Measurements from ENCODE around the gene POLR3G. TPM values are rescaled to one million over a fixed set of nuclear protein-coding genes. Genes with fewer than 3 reads are reported as not detected.

Gene POLR3G
- total RNA-seq, 2 experiments from 2014 or later = 9.9 to 12.9 TPM

DNA sequence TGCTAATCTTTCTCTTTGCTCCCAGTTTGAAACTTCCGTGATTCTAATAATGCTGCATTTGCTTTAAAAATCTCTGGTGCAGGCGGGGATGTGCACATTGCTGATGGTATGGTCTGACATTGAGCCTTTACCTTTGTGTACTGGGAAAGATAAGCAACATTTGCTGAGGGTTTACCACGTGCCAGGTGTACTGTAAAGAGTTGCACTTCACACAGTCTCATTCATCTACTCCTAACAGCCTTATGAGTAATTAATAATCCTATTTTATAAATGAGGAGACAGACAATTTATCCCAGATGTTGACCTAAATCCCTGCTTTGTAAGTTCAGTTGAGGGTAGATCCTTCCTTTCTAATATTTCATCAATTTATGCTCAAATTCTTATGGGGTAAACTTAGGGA lies 83.2 kb downstream of the POLR3G start:
- H3K27ac ChIP-seq (ENCODE audit: low read depth, low read length, poor library complexity, severe bottlenecking) = no peak overlapping the region
- POLR2A ChIA-PET = no interaction called here
- no peak overlapping the region for H3K4me3 ChIP-seq (ENCODE audit: low read depth, low read length, poor library complexity, severe bottlenecking)
- H3K79me2 ChIP-seq (ENCODE audit: insufficient read depth, low read depth, low read length) = no peaks in the 10 kb centered on the region
- H2AFZ ChIP-seq (ENCODE audit: low read length) = no peak overlapping the region
- CTCF ChIA-PET (ENCODE audit: unreplicated experiment) = no interaction called here
- no peaks in the 10 kb centered on the region for H3K4me1 ChIP-seq (ENCODE audit: insufficient read depth, low read length, poor library complexity, severe bottlenecking)
- no peaks in the 10 kb centered on the region for H3K9me2 ChIP-seq (ENCODE audit: insufficient read depth, low read length)
- no peaks in the 10 kb centered on the region for H3K36me3 ChIP-seq (ENCODE audit: insufficient read depth, low read length)
- BruUV-seq (replicated peaks) = no TSS peak
- no peak for DNase-seq (ENCODE audit: low spot score)
- no peak overlapping the region for H3K4me2 ChIP-seq (ENCODE audit: low read length)
- H3K9me3 ChIP-seq (ENCODE audit: low read length) = no peaks in the 10 kb centered on the region
- intact Hi-C loops (cut with micrococcal nuclease; ENCODE audit: unreplicated experiment) = no loop called here
- H4K20me1 ChIP-seq (ENCODE audit: insufficient read depth, low read length) = no peaks in the 10 kb centered on the region
- TF ChIP-seq, protein P1, sequence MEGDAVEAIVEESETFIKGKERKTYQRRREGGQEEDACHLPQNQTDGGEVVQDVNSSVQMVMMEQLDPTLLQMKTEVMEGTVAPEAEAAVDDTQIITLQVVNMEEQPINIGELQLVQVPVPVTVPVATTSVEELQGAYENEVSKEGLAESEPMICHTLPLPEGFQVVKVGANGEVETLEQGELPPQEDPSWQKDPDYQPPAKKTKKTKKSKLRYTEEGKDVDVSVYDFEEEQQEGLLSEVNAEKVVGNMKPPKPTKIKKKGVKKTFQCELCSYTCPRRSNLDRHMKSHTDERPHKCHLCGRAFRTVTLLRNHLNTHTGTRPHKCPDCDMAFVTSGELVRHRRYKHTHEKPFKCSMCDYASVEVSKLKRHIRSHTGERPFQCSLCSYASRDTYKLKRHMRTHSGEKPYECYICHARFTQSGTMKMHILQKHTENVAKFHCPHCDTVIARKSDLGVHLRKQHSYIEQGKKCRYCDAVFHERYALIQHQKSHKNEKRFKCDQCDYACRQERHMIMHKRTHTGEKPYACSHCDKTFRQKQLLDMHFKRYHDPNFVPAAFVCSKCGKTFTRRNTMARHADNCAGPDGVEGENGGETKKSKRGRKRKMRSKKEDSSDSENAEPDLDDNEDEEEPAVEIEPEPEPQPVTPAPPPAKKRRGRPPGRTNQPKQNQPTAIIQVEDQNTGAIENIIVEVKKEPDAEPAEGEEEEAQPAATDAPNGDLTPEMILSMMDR (conservative IDR thresholded peaks at IDR 0.05; ENCODE audit: low read length) = no peak
- TF ChIP-seq EZH2phosphoT487 (IDR thresholded peaks at IDR 0.05; ENCODE audit: borderline replicate concordance, low read depth, low read length) = no peak

DNA sequence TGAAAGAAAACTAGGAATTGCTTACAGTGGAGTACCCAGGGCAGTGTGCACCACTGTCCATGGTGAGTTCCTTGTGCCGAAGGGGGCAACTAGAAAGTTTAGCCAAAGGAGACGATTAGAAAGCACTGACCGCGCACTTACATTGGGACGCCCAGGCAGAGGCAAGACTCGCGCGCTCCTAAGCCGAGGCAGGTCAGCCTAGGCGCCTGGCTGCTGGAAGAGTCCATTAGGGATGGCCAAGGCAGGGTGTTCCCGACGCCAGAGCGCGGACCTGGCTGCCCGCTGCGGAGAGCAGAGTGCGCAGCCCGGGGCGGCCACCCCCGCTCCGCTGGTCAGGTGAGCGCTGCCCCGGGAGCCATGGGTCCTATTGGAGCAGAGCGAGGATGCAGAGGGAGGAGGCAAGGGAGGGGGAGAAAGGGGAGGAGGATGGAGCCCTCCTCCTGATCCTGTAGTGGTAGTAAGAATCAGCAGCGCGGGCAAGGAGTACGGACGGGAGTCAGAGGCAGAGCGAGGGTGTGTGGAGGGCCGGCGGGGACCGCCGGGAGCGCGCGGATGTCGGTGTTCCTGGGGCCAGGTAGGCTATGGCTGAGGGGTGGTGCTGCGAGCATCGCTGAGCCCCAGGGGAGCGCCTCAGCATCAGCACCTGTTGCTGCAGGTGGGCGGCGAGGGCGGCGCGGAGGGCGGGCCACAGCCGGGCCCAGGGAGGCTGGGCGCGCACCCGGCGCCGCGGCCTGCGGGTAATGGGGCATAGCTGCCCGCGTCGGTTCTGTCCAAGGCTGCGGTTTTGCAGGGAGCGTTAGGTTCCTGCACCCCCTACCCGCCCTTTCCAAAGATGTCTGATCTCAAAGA lies 83.9 kb downstream of the POLR3G start, which contains the start of gene ADGRV1:
Gene ADGRV1 (plus strand): TSS at position 454 of the 849 bp plus-strand sequence. CDS start 99 bp downstream, at position 553.
- no peak for DNase-seq (ENCODE audit: low spot score)

More for the DNA sequence above, 83.9 kb downstream of the POLR3G start, which contains the start of gene ADGRV1:
- no peak within 1 kb of the TSS for H3K4me3 ChIP-seq (ENCODE audit: low read depth, low read length, poor library complexity, severe bottlenecking)
- H3K9me2 ChIP-seq (ENCODE audit: insufficient read depth, low read length) = no peaks in the 10 kb centered on the region
- ChIA-PET CTCF (ENCODE audit: unreplicated experiment) (no interaction called here), POLR2A (no interaction called here)
- H3K4me1 ChIP-seq (ENCODE audit: insufficient read depth, low read length, poor library complexity, severe bottlenecking) = no peaks in the 10 kb centered on the region
- H4K20me1 ChIP-seq (ENCODE audit: insufficient read depth, low read length) = no peaks in the 10 kb centered on the region
- no TSS peak for BruUV-seq (replicated peaks)
- intact Hi-C loops (cut with micrococcal nuclease; ENCODE audit: unreplicated experiment) = no loop called here
- no peak within 1 kb of the TSS for H3K27ac ChIP-seq (ENCODE audit: low read depth, low read length, poor library complexity, severe bottlenecking)
- no peak within 1 kb of the TSS for H3K4me2 ChIP-seq (ENCODE audit: low read length)
- H3K36me3 ChIP-seq (ENCODE audit: insufficient read depth, low read length) = no peaks in the 10 kb centered on the region
- TF ChIP-seq, protein P1 (conservative IDR thresholded peaks at IDR 0.05; ENCODE audit: low read length) = no peak
- TF ChIP-seq EZH2phosphoT487 (IDR thresholded peaks at IDR 0.05; ENCODE audit: borderline replicate concordance, low read depth, low read length) = no peak
- H2AFZ ChIP-seq (ENCODE audit: low read length) = no peak within 1 kb of the TSS
- no peaks in the 10 kb centered on the region for H3K79me2 ChIP-seq (ENCODE audit: insufficient read depth, low read depth, low read length)
- no peaks in the 10 kb centered on the region for H3K9me3 ChIP-seq (ENCODE audit: low read length)
